Breast epithelium (tissue), 3 donors: Measurements from ENCODE around the gene MEIS3.

ENCODE experiments used
- POLR2A ChIP-seq: fragments of 450-650 bp; IDR thresholded peaks from one replicate; pipeline ENCODE4 v1.6.1; 2016; ENCODE audit warnings: antibody characterized with exemption, mild to moderate bottlenecking, moderate library complexity
- POLR2AphosphoS5 ChIP-seq, 3 donors: sonication (generic); formaldehyde crosslinking; IDR thresholded peaks; one replicate each; pipeline ENCODE4 v1.6.1; 2017; ENCODE audit warnings: antibody characterized with exemption in 3 of 3
- TF ChIP-seq, protein P1 (sequence below), 3 donors: fragments of 450-650 bp; IDR thresholded peaks; one replicate each; pipeline ENCODE4 v1.5.1; 2016 to 2017; ENCODE audit warnings: antibody characterized with exemption in 3 of 3, mild to moderate bottlenecking in 3 of 3, moderate library complexity in 3 of 3

GRCh38 chr19:47456721-47457474 lies 37.6 kb upstream of the MEIS3 start:
- TF ChIP-seq, protein P1, sequence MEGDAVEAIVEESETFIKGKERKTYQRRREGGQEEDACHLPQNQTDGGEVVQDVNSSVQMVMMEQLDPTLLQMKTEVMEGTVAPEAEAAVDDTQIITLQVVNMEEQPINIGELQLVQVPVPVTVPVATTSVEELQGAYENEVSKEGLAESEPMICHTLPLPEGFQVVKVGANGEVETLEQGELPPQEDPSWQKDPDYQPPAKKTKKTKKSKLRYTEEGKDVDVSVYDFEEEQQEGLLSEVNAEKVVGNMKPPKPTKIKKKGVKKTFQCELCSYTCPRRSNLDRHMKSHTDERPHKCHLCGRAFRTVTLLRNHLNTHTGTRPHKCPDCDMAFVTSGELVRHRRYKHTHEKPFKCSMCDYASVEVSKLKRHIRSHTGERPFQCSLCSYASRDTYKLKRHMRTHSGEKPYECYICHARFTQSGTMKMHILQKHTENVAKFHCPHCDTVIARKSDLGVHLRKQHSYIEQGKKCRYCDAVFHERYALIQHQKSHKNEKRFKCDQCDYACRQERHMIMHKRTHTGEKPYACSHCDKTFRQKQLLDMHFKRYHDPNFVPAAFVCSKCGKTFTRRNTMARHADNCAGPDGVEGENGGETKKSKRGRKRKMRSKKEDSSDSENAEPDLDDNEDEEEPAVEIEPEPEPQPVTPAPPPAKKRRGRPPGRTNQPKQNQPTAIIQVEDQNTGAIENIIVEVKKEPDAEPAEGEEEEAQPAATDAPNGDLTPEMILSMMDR (IDR thresholded peaks at IDR 0.05), result no peak
- TF ChIP-seq POLR2A (no peak), POLR2AphosphoS5 (IDR thresholded peaks at IDR 0.05) (no peak)
